Endothelial cell of umbilical vein (primary cell): Measurements from ENCODE around the gene ARHGEF6. TPM values are rescaled to one million over a fixed set of nuclear protein-coding genes. Genes with fewer than 3 reads are reported as not detected.

Experiments
- BruUV-seq: library from RNA; stranded (reverse); fragments of 400-500 nt; replicated peaks from 2 replicates; lab custom pipeline; 2021; lab: Mats Ljungman, UMichigan
- CTCF ChIA-PET: fragments of 300-600, 350-600 bp; sonication (Branson Sonifier 250); formaldehyde crosslinking; loops from one replicate; lab custom pipeline; 2021; ENCODE audit warnings: antibody characterized with exemption, inconsistent platforms; lab: Charles Lee
- POLR2A ChIA-PET: fragments of 300-600, 350-600 bp; sonication (Branson Sonifier 250); formaldehyde crosslinking; loops from one replicate; lab custom pipeline; 2021; ENCODE audit warnings: antibody characterized with exemption, inconsistent platforms; lab: Charles Lee
- DNase-seq: peaks from one replicate; pipeline ENCODE4 v3.0.0-alpha.2; 2011; ENCODE audit warnings: low read depth, low spot score
- FAIRE-seq: peaks from 2 replicates; lab custom pipeline; 2011; peaks lifted over from hg19 to GRCh38; lab: Jason Lieb, UNC
- H2AFZ ChIP-seq: 2 replicates; pipeline ENCODE4 v1.6.0; 2012; ENCODE audit warnings: low read depth, low read length, control low read depth, inconsistent platforms
- H3K27ac ChIP-seq: 2 replicates; pipeline ENCODE4 v1.5.1; 2011; ENCODE audit warnings: low read depth, mild to moderate bottlenecking, control low read depth, low read length, moderate library complexity; ENCODE audit not compliant: insufficient read depth
- H3K27me3 ChIP-seq, 2 experiments: 2 replicates each; pipeline versions ENCODE4 v1.6.0 to v1.6.1; 2011; ENCODE audit warnings: low read length in 2 of 2, mixed read lengths in 1 of 2; ENCODE audit not compliant: control insufficient read depth in 2 of 2, insufficient read depth in 2 of 2
- H3K36me3 ChIP-seq, 2 experiments: 2 replicates in 1 of 2; 3 replicates in 1 of 2; pipeline ENCODE4 v1.5.1; 2011; ENCODE audit warnings: low read length in 2 of 2, mild to moderate bottlenecking in 1 of 2, moderate library complexity in 1 of 2; ENCODE audit not compliant: control insufficient read depth in 2 of 2, insufficient read depth in 2 of 2; ENCODE audit errors: extremely low read depth in 1 of 2
- H3K4me1 ChIP-seq: 3 replicates; pipeline ENCODE4 v1.5.1; 2011; ENCODE audit warnings: mild to moderate bottlenecking, low read length; ENCODE audit not compliant: control insufficient read depth, insufficient read depth; ENCODE audit errors: extremely low read depth
- H3K4me2 ChIP-seq: 2 replicates; pipeline ENCODE4 v1.6.1; 2011; ENCODE audit warnings: low read length, control low read depth, mixed read lengths; ENCODE audit not compliant: insufficient read depth
- H3K4me3 ChIP-seq, 3 experiments: fragments of 200-600 bp in 1 of 3; sonication (generic), shearing (Covaris generic) in 1 of 3; replicated peaks in 1 of 3; 2 replicates each; pipeline ENCODE4 v1.5.1; 2011 to 2016; ENCODE audit warnings: control low read depth in 3 of 3, low read length in 3 of 3, mild to moderate bottlenecking in 2 of 3, inconsistent platforms in 1 of 3, low read depth in 1 of 3, moderate library complexity in 1 of 3; ENCODE audit not compliant: insufficient read depth in 1 of 3
- H3K79me2 ChIP-seq: 2 replicates; pipeline ENCODE4 v1.6.0; 2012; ENCODE audit warnings: low read length, inconsistent platforms; ENCODE audit not compliant: control insufficient read depth, insufficient read depth
- H3K9ac ChIP-seq: replicated peaks from 2 replicates; pipeline ENCODE3; 2011; ENCODE audit warnings: low read length, control low read depth; ENCODE audit not compliant: insufficient read depth; ENCODE audit errors: extremely low read depth
- H3K9me1 ChIP-seq: replicated peaks from 3 replicates; pipeline ENCODE4 v1.6.0; 2011; ENCODE audit warnings: mild to moderate bottlenecking, low read length; ENCODE audit not compliant: control insufficient read depth, insufficient read depth; ENCODE audit errors: extremely low read depth
- H3K9me3 ChIP-seq: replicated peaks from 2 replicates; pipeline ENCODE4 v1.5.1; 2012; ENCODE audit warnings: low read length, inconsistent platforms; ENCODE audit not compliant: control insufficient read depth, insufficient read depth
- H4K20me1 ChIP-seq: replicated peaks from 2 replicates; pipeline ENCODE3; 2011; ENCODE audit warnings: mild to moderate bottlenecking, low read length; ENCODE audit not compliant: control insufficient read depth, insufficient read depth; ENCODE audit errors: extremely low read depth
- EZH2 ChIP-seq: IDR thresholded peaks from 2 replicates; pipeline ENCODE4 v1.6.1; 2012; ENCODE audit warnings: borderline replicate concordance, low read depth, mild to moderate bottlenecking, moderate library complexity, low read length, inconsistent platforms; ENCODE audit not compliant: severe bottlenecking
- FOS ChIP-seq: IDR thresholded peaks from 2 replicates; pipeline ENCODE4 v1.6.1; 2011; ENCODE audit warnings: mild to moderate bottlenecking, low read length, moderate library complexity, borderline replicate concordance; ENCODE audit not compliant: insufficient read depth
- GATA2 ChIP-seq: IDR thresholded peaks from 2 replicates; pipeline ENCODE4 v1.7.0; 2011; ENCODE audit warnings: low read depth, mild to moderate bottlenecking, moderate library complexity, mixed read lengths, low read length; ENCODE audit not compliant: insufficient read length, insufficient read depth
- JUN ChIP-seq: IDR thresholded peaks from 2 replicates; pipeline ENCODE4 v1.6.1; 2011; ENCODE audit warnings: borderline replicate concordance, low read depth; ENCODE audit not compliant: insufficient read length, insufficient read depth
- MAX ChIP-seq: IDR thresholded peaks from 2 replicates; pipeline ENCODE4 v1.6.1; 2011; ENCODE audit not compliant: insufficient read depth, insufficient read length
- MYC ChIP-seq: IDR thresholded peaks from one replicate; pipeline ENCODE4 v1.6.1; 2011; ENCODE audit warnings: mild to moderate bottlenecking, low read depth, low read length
- POLR2A ChIP-seq: IDR thresholded peaks from 2 replicates; pipeline ENCODE4 v1.6.1; 2012; ENCODE audit warnings: low read depth, mild to moderate bottlenecking, control low read depth, low read length
- POLR2AphosphoS5 ChIP-seq: IDR thresholded peaks from 2 replicates; pipeline ENCODE4 v1.6.1; 2012; ENCODE audit warnings: low read depth, mild to moderate bottlenecking, control low read depth, low read length, moderate library complexity; ENCODE audit not compliant: insufficient read depth
- dilution Hi-C: fragments of 300-500 bp; cut with MboI; formaldehyde crosslinking; loops from one replicate; pipeline ENCODE4 v1.15.0; 2019; ENCODE audit warnings: low sequenced_read_pairs; ENCODE audit not compliant: extremely low pct_ligation_motif_present
- intact Hi-C: fragments of 100-400 bp; cut with micrococcal nuclease; formaldehyde crosslinking; loops from one replicate; pipeline ENCODE4 v1.10.0; 2022
- polyA plus RNA-seq, 4 experiments: library from polyadenylated mRNA; depleted of rRNA in 3 of 4; stranded (reverse) in 3 of 4; unstranded in 1 of 4; fragments of >200 nt; gene quantifications; 2 replicates each; pipeline versions ENCODE4 v1.2.1 to v1.2.3, GENCODE V29; 2011 to 2012; ENCODE audit warnings: missing spikeins in 1 of 4
- total RNA-seq: library from RNA; stranded (reverse); gene quantifications from 2 replicates; pipeline ENCODE4 v1.2.3, GENCODE V29; 2021
- TF ChIP-seq, protein P1 (sequence below), 2 donors: IDR thresholded peaks; 1 replicate in 1 of 2; 2 replicates in 1 of 2; pipeline ENCODE4 v1.5.1; 2011; ENCODE audit warnings: low read length in 2 of 2, mild to moderate bottlenecking in 2 of 2, moderate library complexity in 2 of 2, control low read depth in 1 of 2, inconsistent platforms in 1 of 2, low read depth in 1 of 2; ENCODE audit not compliant: insufficient read depth in 1 of 2; ENCODE audit errors: extremely low read depth in 1 of 2

Gene ARHGEF6
- total and polyA plus RNA-seq, 2 donors (not counting 3 experiments of a cell fraction or from before 2014, with no cell fraction given) = 4.9 to 6.4 TPM

- intact Hi-C loops = no loop called here
- no peaks in the 10 kb centered on the region for H3K9me3 ChIP-seq
- no peaks in the 10 kb centered on the region for H3K27me3 ChIP-seq
- no peaks in the 10 kb centered on the region for H4K20me1 ChIP-seq
- no TSS peak for BruUV-seq
- CTCF ChIA-PET = no interaction called here
- H3K4me1 ChIP-seq = no peaks in the 10 kb centered on the region
- no peaks in the 10 kb centered on the region for H3K79me2 ChIP-seq
- no peaks in the 10 kb centered on the region for H3K9me1 ChIP-seq
- no peak overlapping the region for H3K4me3 ChIP-seq
- H3K4me2 ChIP-seq = no peak overlapping the region
- no peak for DNase-seq
- no peak for FAIRE-seq
- dilution Hi-C loops = no loop called here
- POLR2A ChIA-PET = no interaction called here
- H3K9ac ChIP-seq = no peak overlapping the region
- no peak overlapping the region for H3K27ac ChIP-seq
- no peaks in the 10 kb centered on the region for H3K36me3 ChIP-seq
- no peak overlapping the region for H2AFZ ChIP-seq
- TF ChIP-seq, protein P1, sequence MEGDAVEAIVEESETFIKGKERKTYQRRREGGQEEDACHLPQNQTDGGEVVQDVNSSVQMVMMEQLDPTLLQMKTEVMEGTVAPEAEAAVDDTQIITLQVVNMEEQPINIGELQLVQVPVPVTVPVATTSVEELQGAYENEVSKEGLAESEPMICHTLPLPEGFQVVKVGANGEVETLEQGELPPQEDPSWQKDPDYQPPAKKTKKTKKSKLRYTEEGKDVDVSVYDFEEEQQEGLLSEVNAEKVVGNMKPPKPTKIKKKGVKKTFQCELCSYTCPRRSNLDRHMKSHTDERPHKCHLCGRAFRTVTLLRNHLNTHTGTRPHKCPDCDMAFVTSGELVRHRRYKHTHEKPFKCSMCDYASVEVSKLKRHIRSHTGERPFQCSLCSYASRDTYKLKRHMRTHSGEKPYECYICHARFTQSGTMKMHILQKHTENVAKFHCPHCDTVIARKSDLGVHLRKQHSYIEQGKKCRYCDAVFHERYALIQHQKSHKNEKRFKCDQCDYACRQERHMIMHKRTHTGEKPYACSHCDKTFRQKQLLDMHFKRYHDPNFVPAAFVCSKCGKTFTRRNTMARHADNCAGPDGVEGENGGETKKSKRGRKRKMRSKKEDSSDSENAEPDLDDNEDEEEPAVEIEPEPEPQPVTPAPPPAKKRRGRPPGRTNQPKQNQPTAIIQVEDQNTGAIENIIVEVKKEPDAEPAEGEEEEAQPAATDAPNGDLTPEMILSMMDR (IDR thresholded peaks at IDR 0.05; ENCODE audit: extremely low read depth in 1 of 2, insufficient read depth in 1 of 2, low read depth in 1 of 2, low read length in 2 of 2) = no peak
- TF ChIP-seq MAX (no peak), JUN (no peak), MYC (no peak), POLR2A (no peak), EZH2 (no peak), FOS (no peak), POLR2AphosphoS5 (no peak), GATA2 (no peak)
Measured at GRCh38 chrX:136747003-136747986, 33.4 kb downstream of the ARHGEF6 start.
